HG03442 (cell line): ENCODE results near the gene CLSTN2.

ENCODE experiments used
- ATAC-seq: cut with Tn5 transposase; IDR thresholded peaks from one replicate; pipeline ENCODE4 v1.9.1; 2021; ENCODE audit warnings: mild to moderate bottlenecking, moderate library complexity; ENCODE audit not compliant: unreplicated experiment

The CLSTN2 gene

GRCh38 chr3:139935016-139935865, at the start of gene CLSTN2:
Gene CLSTN2, plus strand, starts transcription at chr3:139935185.
- peak; percentile 63 for ATAC-seq

- ATAC-seq, result no peak
Measured at GRCh38 chr3:139887431-139887830, 47.6 kb upstream of the CLSTN2 start.

GRCh38 chr3:139888561-139889140, 46.3 kb upstream of the CLSTN2 start:
- ATAC-seq, result no peak

- ATAC-seq, result no peak
Measured at GRCh38 chr3:139893267-139893962, 41.6 kb upstream of the CLSTN2 start.

- no peak for ATAC-seq
Measured at GRCh38 chr3:139893963-139894642, 40.9 kb upstream of the CLSTN2 start.

- ATAC-seq, result no peak
Measured at GRCh38 chr3:139894643-139894989, 40.4 kb upstream of the CLSTN2 start.

- ATAC-seq, result no peak
Measured at GRCh38 chr3:139897759-139898158, 37.2 kb upstream of the CLSTN2 start.

- ATAC-seq, result no peak
Measured at GRCh38 chr3:139906418-139906817, 28.6 kb upstream of the CLSTN2 start.

- ATAC-seq, result no peak
Measured at GRCh38 chr3:139909811-139910210, 25.2 kb upstream of the CLSTN2 start.

GRCh38 chr3:139916271-139916670, 18.7 kb upstream of the CLSTN2 start:
- no peak for ATAC-seq

- ATAC-seq, result no peak
Measured at GRCh38 chr3:139917226-139917785, 17.7 kb upstream of the CLSTN2 start.

- no peak for ATAC-seq
Measured at GRCh38 chr3:139928708-139929505, 6.1 kb upstream of the CLSTN2 start.

GRCh38 chr3:139930211-139930610, 4.8 kb upstream of the CLSTN2 start:
- ATAC-seq, result no peak

- no peak for ATAC-seq
Measured at GRCh38 chr3:139933766-139934165, 1.2 kb upstream of the CLSTN2 start.

GRCh38 chr3:139934613-139935015, 371 bp upstream of the CLSTN2 start:
- no peak for ATAC-seq

- ATAC-seq, result no peak
Measured at GRCh38 chr3:139935866-139936817, 1.2 kb downstream of the CLSTN2 start.

GRCh38 chr3:139937674-139938279, 2.8 kb downstream of the CLSTN2 start:
- no peak for ATAC-seq

- ATAC-seq, result no peak
Measured at GRCh38 chr3:139939681-139940190, 4.8 kb downstream of the CLSTN2 start.
